GM18499 (cell line): Measurements from ENCODE around the gene PPP1R12B.
"Not testable (repeated sequence)": the region's sequence is repeated elsewhere in the genome, so short reads cannot be mapped to it uniquely, and the experiment has no call there.

ENCODE experiments used
- ATAC-seq: cut with Tn5 transposase; IDR thresholded peaks from one replicate; pipeline ENCODE4 v1.9.1; 2021; ENCODE audit warnings: moderate number of reproducible peaks; ENCODE audit not compliant: insufficient read depth, unreplicated experiment

Gene PPP1R12B

GRCh38 chr1:202619505-202619904, 271.0 kb downstream of the PPP1R12B start:
- no peak for ATAC-seq

- not testable (repeated sequence) for ATAC-seq
Measured at GRCh38 chr1:202620036-202620435, 271.5 kb downstream of the PPP1R12B start.

- no peak for ATAC-seq
Measured at GRCh38 chr1:202621446-202621845, 272.9 kb downstream of the PPP1R12B start.

- ATAC-seq = no peak
Measured at GRCh38 chr1:202622388-202622787, 273.9 kb downstream of the PPP1R12B start.

GRCh38 chr1:202623075-202623474, 274.6 kb downstream of the PPP1R12B start:
- no peak for ATAC-seq

- not testable (repeated sequence) for ATAC-seq
Measured at GRCh38 chr1:202623476-202623875, 275.0 kb downstream of the PPP1R12B start.

GRCh38 chr1:202624088-202624780, 275.7 kb downstream of the PPP1R12B start:
- no peak for ATAC-seq

GRCh38 chr1:202624781-202625108, 276.2 kb downstream of the PPP1R12B start:
- no peak for ATAC-seq

- ATAC-seq = no peak
Measured at GRCh38 chr1:202625416-202626360, 277.2 kb downstream of the PPP1R12B start.

- ATAC-seq = not testable (repeated sequence)
Measured at GRCh38 chr1:202627036-202627435, 278.5 kb downstream of the PPP1R12B start.

GRCh38 chr1:202627841-202628565, 279.5 kb downstream of the PPP1R12B start:
- no peak for ATAC-seq

GRCh38 chr1:202628646-202629215, 280.2 kb downstream of the PPP1R12B start:
- no peak for ATAC-seq

GRCh38 chr1:202629257-202629811, 280.8 kb downstream of the PPP1R12B start:
- ATAC-seq = not testable (repeated sequence)

- not testable (repeated sequence) for ATAC-seq
Measured at GRCh38 chr1:202630096-202630495, 281.6 kb downstream of the PPP1R12B start.

GRCh38 chr1:202630541-202630940, 282.0 kb downstream of the PPP1R12B start:
- ATAC-seq = no peak

GRCh38 chr1:202631076-202631923, 282.8 kb downstream of the PPP1R12B start:
- no peak for ATAC-seq

GRCh38 chr1:202632241-202632640, 283.7 kb downstream of the PPP1R12B start:
- no peak for ATAC-seq

- not testable (repeated sequence) for ATAC-seq
Measured at GRCh38 chr1:202636171-202636570, 287.7 kb downstream of the PPP1R12B start.

GRCh38 chr1:202637321-202638018, 289.0 kb downstream of the PPP1R12B start:
- not testable (repeated sequence) for ATAC-seq
